SK-N-SH (cell line): ENCODE data around the gene PPRC1.

Experiments used
- CTCF ChIP-seq: fragments of 200-600 bp; sonication (generic); IDR thresholded peaks from 2 replicates; pipeline ENCODE4 v1.6.1; 2017; ENCODE audit warnings: antibody characterized with exemption, mild to moderate bottlenecking, moderate library complexity
- FOXM1 ChIP-seq: IDR thresholded peaks from 2 replicates; pipeline ENCODE4 v1.4.0; 2012; ENCODE audit warnings: low read depth, mild to moderate bottlenecking
- GABPA ChIP-seq: IDR thresholded peaks from 2 replicates; pipeline ENCODE4 v1.4.0; 2012; ENCODE audit warnings: low read depth, mild to moderate bottlenecking
- MEF2A ChIP-seq: IDR thresholded peaks from 2 replicates; pipeline ENCODE4 v1.4.0; 2012; ENCODE audit warnings: low read depth, borderline replicate concordance

DNA sequence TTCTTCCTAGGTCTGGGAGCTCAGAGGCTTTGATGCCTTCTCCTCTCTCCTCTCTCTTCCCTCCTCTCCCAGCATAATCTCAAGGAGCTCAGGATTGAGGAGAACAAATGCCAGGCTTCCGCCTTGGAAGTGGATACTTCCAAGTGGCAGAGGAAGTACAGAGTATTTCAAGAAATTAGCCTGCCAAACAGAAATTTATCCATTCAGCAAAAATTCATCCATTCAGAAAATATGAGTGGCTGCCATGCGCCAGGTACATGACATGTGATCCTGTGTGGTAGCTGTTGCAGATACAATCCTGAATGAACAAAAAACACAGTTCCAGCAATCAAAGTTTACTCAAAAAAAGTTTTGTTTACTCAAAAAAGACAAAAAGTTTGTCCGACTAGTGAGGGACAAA is 37.8 kb downstream of the PPRC1 start:
- TF ChIP-seq MEF2A: no peak
- no peak for TF ChIP-seq CTCF
- TF ChIP-seq FOXM1: no peak
- TF ChIP-seq GABPA: no peak
